ENCODE data around the gene PALMD. TPM values are rescaled to one million over a fixed set of nuclear protein-coding genes. Genes with fewer than 3 reads are reported as not detected.

The PALMD gene
- total and polyA plus RNA-seq, 9 donors: 75.7 to 104 (median 93.8) TPM

- Histone ChIP-seq H3K4me1 (ENCODE audit: control insufficient read depth, insufficient read depth, low read length) (peaks cover 5% of the 10 kb centered on the region), H3K9me3 (replicated peaks; ENCODE audit: control insufficient read depth, low read depth, low read length) (no peaks in the 10 kb centered on the region), H3K27ac (ENCODE audit: low read length) (no peak overlapping the region), H3K27me3 (ENCODE audit: control insufficient read depth, insufficient read depth, low read length) (no peaks in the 10 kb centered on the region), H3K36me3 (ENCODE audit: control insufficient read depth, insufficient read depth, low read length) (no peaks in the 10 kb centered on the region), H3K4me3 (ENCODE audit: low read length) (no peak overlapping the region)
- 81% methylated on average over 2 of the region's 5 CpGs for WGBS (ENCODE audit: insufficient coverage)
- DNase-seq: no peak
These were observed 18.3 kb upstream of the PALMD start for GRCh38 chr1:99627615-99628014.

GRCh38 chr1:99629164-99629563, 16.7 kb upstream of the PALMD start:
- H3K4me1 ChIP-seq (ENCODE audit: control insufficient read depth, insufficient read depth, low read length): peaks cover 5% of the 10 kb centered on the region
- H3K9me3 ChIP-seq (replicated peaks; ENCODE audit: control insufficient read depth, low read depth, low read length): no peaks in the 10 kb centered on the region
- WGBS (ENCODE audit: insufficient coverage): no CpG with 5 or more reads among the region's 1 CpG
- no peaks in the 10 kb centered on the region for H3K27me3 ChIP-seq (ENCODE audit: control insufficient read depth, insufficient read depth, low read length)
- DNase-seq: no peak
- H3K27ac ChIP-seq (ENCODE audit: low read length): no peak overlapping the region
- no peaks in the 10 kb centered on the region for H3K36me3 ChIP-seq (ENCODE audit: control insufficient read depth, insufficient read depth, low read length)
- H3K4me3 ChIP-seq (ENCODE audit: low read length): no peak overlapping the region

GRCh38 chr1:99634971-99635624, 10.8 kb upstream of the PALMD start:
- Histone ChIP-seq H3K27me3 (ENCODE audit: control insufficient read depth, insufficient read depth, low read length) (no peaks in the 10 kb centered on the region), H3K9me3 (replicated peaks; ENCODE audit: control insufficient read depth, low read depth, low read length) (no peaks in the 10 kb centered on the region), H3K4me1 (ENCODE audit: control insufficient read depth, insufficient read depth, low read length) (peaks cover 4% of the 10 kb centered on the region), H3K27ac (ENCODE audit: low read length) (no peak overlapping the region), H3K36me3 (ENCODE audit: control insufficient read depth, insufficient read depth, low read length) (no peaks in the 10 kb centered on the region), H3K4me3 (ENCODE audit: low read length) (no peak overlapping the region)
- no CpG with 5 or more reads among the region's 3 CpGs for WGBS (ENCODE audit: insufficient coverage)
- DNase-seq: no peak

GRCh38 chr1:99635664-99636063, 10.2 kb upstream of the PALMD start:
- no CpG with 5 or more reads among the region's 2 CpGs for WGBS (ENCODE audit: insufficient coverage)
- H3K27ac ChIP-seq (ENCODE audit: low read length): no peak overlapping the region

GRCh38 chr1:99636647-99637175, 9.2 kb upstream of the PALMD start:
- DNase-seq: no peak
- Histone ChIP-seq H3K36me3 (ENCODE audit: control insufficient read depth, insufficient read depth, low read length) (no peaks in the 10 kb centered on the region), H3K27ac (ENCODE audit: low read length) (no peak overlapping the region)

More at GRCh38 chr1:99635664-99636063, 10.2 kb upstream of the PALMD start:
- Histone ChIP-seq H3K36me3 (ENCODE audit: control insufficient read depth, insufficient read depth, low read length) (no peaks in the 10 kb centered on the region), H3K9me3 (replicated peaks; ENCODE audit: control insufficient read depth, low read depth, low read length) (no peaks in the 10 kb centered on the region), H3K4me1 (ENCODE audit: control insufficient read depth, insufficient read depth, low read length) (peaks cover 4% of the 10 kb centered on the region), H3K27me3 (ENCODE audit: control insufficient read depth, insufficient read depth, low read length) (no peaks in the 10 kb centered on the region), H3K4me3 (ENCODE audit: low read length) (no peak overlapping the region)
- DNase-seq: no peak

GRCh38 chr1:99638853-99639252, 7.1 kb upstream of the PALMD start:
- Histone ChIP-seq H3K4me3 (ENCODE audit: low read length) (no peak overlapping the region), H3K27ac (ENCODE audit: low read length) (no peak overlapping the region), H3K9me3 (replicated peaks; ENCODE audit: control insufficient read depth, low read depth, low read length) (no peaks in the 10 kb centered on the region), H3K36me3 (ENCODE audit: control insufficient read depth, insufficient read depth, low read length) (no peaks in the 10 kb centered on the region), H3K27me3 (ENCODE audit: control insufficient read depth, insufficient read depth, low read length) (no peaks in the 10 kb centered on the region), H3K4me1 (ENCODE audit: control insufficient read depth, insufficient read depth, low read length) (peaks cover 4% of the 10 kb centered on the region)
- no peak for DNase-seq
- no CpG with 5 or more reads among the region's 3 CpGs for WGBS (ENCODE audit: insufficient coverage)

More at GRCh38 chr1:99636647-99637175, 9.2 kb upstream of the PALMD start:
- peaks cover 4% of the 10 kb centered on the region for H3K4me1 ChIP-seq (ENCODE audit: control insufficient read depth, insufficient read depth, low read length)
- H3K4me3 ChIP-seq (ENCODE audit: low read length): no peak overlapping the region
- WGBS (ENCODE audit: insufficient coverage): no CpG with 5 or more reads among the region's 2 CpGs
- H3K9me3 ChIP-seq (replicated peaks; ENCODE audit: control insufficient read depth, low read depth, low read length): no peaks in the 10 kb centered on the region
- H3K27me3 ChIP-seq (ENCODE audit: control insufficient read depth, insufficient read depth, low read length): no peaks in the 10 kb centered on the region

- Histone ChIP-seq H3K9me3 (replicated peaks; ENCODE audit: control insufficient read depth, low read depth, low read length) (no peaks in the 10 kb centered on the region), H3K27me3 (ENCODE audit: control insufficient read depth, insufficient read depth, low read length) (no peaks in the 10 kb centered on the region), H3K4me1 (ENCODE audit: control insufficient read depth, insufficient read depth, low read length) (peaks cover 4% of the 10 kb centered on the region), H3K4me3 (ENCODE audit: low read length) (no peak overlapping the region), H3K36me3 (ENCODE audit: control insufficient read depth, insufficient read depth, low read length) (no peaks in the 10 kb centered on the region), H3K27ac (ENCODE audit: low read length) (no peak overlapping the region)
- no peak for DNase-seq
These were observed 6.5 kb upstream of the PALMD start for GRCh38 chr1:99639408-99639807.

- no peak for DNase-seq
- H3K9me3 ChIP-seq (replicated peaks; ENCODE audit: control insufficient read depth, low read depth, low read length): no peaks in the 10 kb centered on the region
- H3K4me3 ChIP-seq (ENCODE audit: low read length): no peak overlapping the region
- H3K36me3 ChIP-seq (ENCODE audit: control insufficient read depth, insufficient read depth, low read length): no peaks in the 10 kb centered on the region
- H3K27me3 ChIP-seq (ENCODE audit: control insufficient read depth, insufficient read depth, low read length): no peaks in the 10 kb centered on the region
- H3K4me1 ChIP-seq (ENCODE audit: control insufficient read depth, insufficient read depth, low read length): peaks cover 8% of the 10 kb centered on the region
- no peak overlapping the region for H3K27ac ChIP-seq (ENCODE audit: low read length)
These were observed 6.0 kb upstream of the PALMD start for GRCh38 chr1:99639945-99640344.

GRCh38 chr1:99640672-99641071, 5.2 kb upstream of the PALMD start:
- Histone ChIP-seq H3K27ac (ENCODE audit: low read length) (no peak overlapping the region), H3K4me1 (ENCODE audit: control insufficient read depth, insufficient read depth, low read length) (peaks cover 12% of the 10 kb centered on the region)

GRCh38 chr1:99641558-99641957, 4.4 kb upstream of the PALMD start:
- DNase-seq: no peak
- H3K27me3 ChIP-seq (ENCODE audit: control insufficient read depth, insufficient read depth, low read length): no peaks in the 10 kb centered on the region
- no peak overlapping the region for H3K4me3 ChIP-seq (ENCODE audit: low read length)
- H3K4me1 ChIP-seq (ENCODE audit: control insufficient read depth, insufficient read depth, low read length): peaks cover 12% of the 10 kb centered on the region
- H3K36me3 ChIP-seq (ENCODE audit: control insufficient read depth, insufficient read depth, low read length): no peaks in the 10 kb centered on the region
- H3K27ac ChIP-seq (ENCODE audit: low read length): no peak overlapping the region
- no peaks in the 10 kb centered on the region for H3K9me3 ChIP-seq (replicated peaks; ENCODE audit: control insufficient read depth, low read depth, low read length)

More at GRCh38 chr1:99640672-99641071, 5.2 kb upstream of the PALMD start:
- Histone ChIP-seq H3K36me3 (ENCODE audit: control insufficient read depth, insufficient read depth, low read length) (no peaks in the 10 kb centered on the region), H3K9me3 (replicated peaks; ENCODE audit: control insufficient read depth, low read depth, low read length) (no peaks in the 10 kb centered on the region), H3K27me3 (ENCODE audit: control insufficient read depth, insufficient read depth, low read length) (no peaks in the 10 kb centered on the region), H3K4me3 (ENCODE audit: low read length) (no peak overlapping the region)
- no peak for DNase-seq

GRCh38 chr1:99642053-99642452, 3.9 kb upstream of the PALMD start:
- H3K27me3 ChIP-seq (ENCODE audit: control insufficient read depth, insufficient read depth, low read length): no peaks in the 10 kb centered on the region
- WGBS (ENCODE audit: insufficient coverage): 100% methylated on average over 3 of the region's 7 CpGs
- peaks cover 12% of the 10 kb centered on the region for H3K4me1 ChIP-seq (ENCODE audit: control insufficient read depth, insufficient read depth, low read length)
- no peak for DNase-seq
- no peak overlapping the region for H3K27ac ChIP-seq (ENCODE audit: low read length)
- no peaks in the 10 kb centered on the region for H3K36me3 ChIP-seq (ENCODE audit: control insufficient read depth, insufficient read depth, low read length)
- H3K9me3 ChIP-seq (replicated peaks; ENCODE audit: control insufficient read depth, low read depth, low read length): no peaks in the 10 kb centered on the region
- H3K4me3 ChIP-seq (ENCODE audit: low read length): no peak overlapping the region
